ENCODE data around the gene PEAK1. TPM values are rescaled to one million over a fixed set of nuclear protein-coding genes. Genes with fewer than 3 reads are reported as not detected.

Gene PEAK1
- total and polyA plus RNA-seq, 10 of the 15 experiments (the other 5 are each of a cell fraction or from before 2014, with no cell fraction given) = 0.62 to 24.2 (median 11.2) TPM

GRCh38 chr15:77326366-77326765 is 93.5 kb downstream of the PEAK1 start (continued):
- TF ChIP-seq, protein P1, sequence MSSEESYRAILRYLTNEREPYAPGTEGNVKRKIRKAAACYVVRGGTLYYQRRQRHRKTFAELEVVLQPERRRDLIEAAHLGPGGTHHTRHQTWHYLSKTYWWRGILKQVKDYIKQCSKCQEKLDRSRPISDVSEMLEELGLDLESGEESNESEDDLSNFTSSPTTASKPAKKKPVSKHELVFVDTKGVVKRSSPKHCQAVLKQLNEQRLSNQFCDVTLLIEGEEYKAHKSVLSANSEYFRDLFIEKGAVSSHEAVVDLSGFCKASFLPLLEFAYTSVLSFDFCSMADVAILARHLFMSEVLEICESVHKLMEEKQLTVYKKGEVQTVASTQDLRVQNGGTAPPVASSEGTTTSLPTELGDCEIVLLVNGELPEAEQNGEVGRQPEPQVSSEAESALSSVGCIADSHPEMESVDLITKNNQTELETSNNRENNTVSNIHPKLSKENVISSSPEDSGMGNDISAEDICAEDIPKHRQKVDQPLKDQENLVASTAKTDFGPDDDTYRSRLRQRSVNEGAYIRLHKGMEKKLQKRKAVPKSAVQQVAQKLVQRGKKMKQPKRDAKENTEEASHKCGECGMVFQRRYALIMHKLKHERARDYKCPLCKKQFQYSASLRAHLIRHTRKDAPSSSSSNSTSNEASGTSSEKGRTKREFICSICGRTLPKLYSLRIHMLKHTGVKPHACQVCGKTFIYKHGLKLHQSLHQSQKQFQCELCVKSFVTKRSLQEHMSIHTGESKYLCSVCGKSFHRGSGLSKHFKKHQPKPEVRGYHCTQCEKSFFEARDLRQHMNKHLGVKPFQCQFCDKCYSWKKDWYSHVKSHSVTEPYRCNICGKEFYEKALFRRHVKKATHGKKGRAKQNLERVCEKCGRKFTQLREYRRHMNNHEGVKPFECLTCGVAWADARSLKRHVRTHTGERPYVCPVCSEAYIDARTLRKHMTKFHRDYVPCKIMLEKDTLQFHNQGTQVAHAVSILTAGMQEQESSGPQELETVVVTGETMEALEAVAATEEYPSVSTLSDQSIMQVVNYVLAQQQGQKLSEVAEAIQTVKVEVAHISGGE (CRISPR knock-in tag; IDR thresholded peaks at IDR 0.05) = no peak
- TF ChIP-seq CHD1 (IDR thresholded peaks at IDR 0.05; ENCODE audit: low read depth, low read length) (no peak), IRF3 (IDR thresholded peaks at IDR 0.05) (no peak), ZSCAN29 (IDR thresholded peaks at IDR 0.05) (no peak), EZH2 (IDR thresholded peaks at IDR 0.05; ENCODE audit: borderline replicate concordance, control insufficient read depth, low read depth, low read length) (no peak), SP1 (IDR thresholded peaks at IDR 0.05; ENCODE audit: low read depth, low read length) (no peak), MEF2A (IDR thresholded peaks at IDR 0.05; ENCODE audit: insufficient read depth, low read depth, low read length) (no peak)
- TF ChIP-seq, protein P2, sequence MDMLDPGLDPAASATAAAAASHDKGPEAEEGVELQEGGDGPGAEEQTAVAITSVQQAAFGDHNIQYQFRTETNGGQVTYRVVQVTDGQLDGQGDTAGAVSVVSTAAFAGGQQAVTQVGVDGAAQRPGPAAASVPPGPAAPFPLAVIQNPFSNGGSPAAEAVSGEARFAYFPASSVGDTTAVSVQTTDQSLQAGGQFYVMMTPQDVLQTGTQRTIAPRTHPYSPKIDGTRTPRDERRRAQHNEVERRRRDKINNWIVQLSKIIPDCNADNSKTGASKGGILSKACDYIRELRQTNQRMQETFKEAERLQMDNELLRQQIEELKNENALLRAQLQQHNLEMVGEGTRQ (IDR thresholded peaks at IDR 0.05; ENCODE audit: borderline replicate concordance, low read depth, low read length) = no peak

All from GM12878 (cell line).